HL-60/S4 treated with retinoic acid at 250 ng/mL for 4 days and 3 days (cell line): ENCODE results near the gene MX2.

Experiments
- in situ Hi-C: fragments of 300-500 bp; cut with MboI; formaldehyde crosslinking; loops from 2 replicates; pipeline ENCODE4 v1.7.0; 2022; ENCODE audit warnings: low sequenced_read_pairs

MX2 gene

DNA sequence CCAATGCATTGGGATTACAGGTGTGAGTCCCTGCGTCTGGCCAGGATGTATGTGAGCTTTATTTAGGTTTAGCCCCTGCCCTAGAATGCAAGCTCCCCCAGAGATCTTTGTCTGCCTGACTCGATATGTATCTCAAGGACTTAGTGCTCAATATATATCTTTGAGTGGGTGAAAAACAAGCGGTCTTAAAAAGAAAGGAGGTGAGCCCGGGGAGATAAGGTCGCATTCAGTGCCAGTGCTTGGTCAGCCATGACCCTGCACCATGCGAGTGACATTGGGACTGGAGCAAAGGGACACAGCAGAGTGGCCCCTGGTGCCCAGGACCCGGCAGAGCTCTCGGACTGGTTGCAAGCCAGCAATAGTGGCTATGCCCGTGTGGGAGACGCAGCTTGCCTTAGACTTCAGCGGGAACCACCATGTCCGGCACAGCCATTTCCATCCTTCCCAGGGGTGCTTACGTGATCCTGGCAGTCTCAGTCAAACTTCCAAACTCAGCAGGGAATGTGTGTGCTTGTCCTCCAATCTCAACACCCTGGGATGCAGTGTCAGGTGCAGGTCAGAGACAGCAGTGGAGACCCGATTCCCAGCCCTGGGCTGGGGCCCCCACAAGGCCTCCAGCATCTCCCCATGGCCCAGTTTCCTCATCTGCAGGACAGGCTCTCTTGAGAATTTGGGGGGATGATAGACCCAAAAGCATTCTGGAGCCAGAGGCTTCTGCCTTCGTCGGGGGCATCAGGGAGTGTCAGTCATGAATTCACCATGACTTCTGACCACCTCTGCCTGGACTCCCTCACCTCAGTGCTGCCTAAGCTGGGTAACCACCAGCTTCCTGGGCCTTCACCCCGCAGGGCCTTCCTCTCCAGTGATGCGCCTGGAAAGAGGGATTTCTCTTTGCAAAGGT lies 1.8 kb downstream of the MX2 start:
- in situ Hi-C loops: no loop called here

GRCh38 chr21:41364308-41364707 lies 2.5 kb downstream of the MX2 start:
- in situ Hi-C loops: no loop called here

GRCh38 chr21:41365377-41366107 lies 3.7 kb downstream of the MX2 start:
- in situ Hi-C loops: no loop called here

DNA sequence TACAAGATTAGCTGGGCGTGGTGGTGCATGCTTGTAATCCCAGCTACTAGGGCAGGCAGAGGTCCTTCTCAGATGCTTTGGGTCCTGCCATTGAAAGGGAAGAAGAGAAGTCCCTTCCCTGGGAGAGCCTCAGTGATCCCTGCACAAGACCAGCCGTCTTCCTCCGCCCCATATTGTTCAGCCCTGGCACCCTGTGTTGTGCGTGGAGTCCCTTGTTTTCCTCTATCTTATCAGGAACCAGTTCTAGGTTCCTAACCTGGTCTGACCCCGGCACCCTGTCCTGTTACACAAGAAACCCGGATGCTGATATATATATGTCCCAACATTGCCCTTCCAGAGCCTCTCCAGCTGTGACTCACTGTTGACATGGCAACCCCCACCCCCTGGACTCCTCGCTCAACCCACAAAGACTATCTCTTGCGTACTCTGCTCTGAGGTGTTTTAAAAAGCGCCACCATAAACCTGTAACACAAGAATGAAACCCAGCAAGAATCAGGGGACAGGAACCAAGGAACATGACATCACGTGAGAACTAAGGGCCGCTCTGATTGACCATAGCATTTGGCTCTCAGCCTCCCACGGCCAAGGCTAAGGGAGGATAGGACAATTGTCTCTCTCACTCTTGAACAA lies 4.8 kb downstream of the MX2 start:
- in situ Hi-C loops: no loop called here

- in situ Hi-C loops: no loop called here
Measured at GRCh38 chr21:41367301-41367944, 5.6 kb downstream of the MX2 start.

GRCh38 chr21:41367945-41368734 lies 6.3 kb downstream of the MX2 start:
- in situ Hi-C loops: no loop called here

- in situ Hi-C loops: no loop called here
Measured at GRCh38 chr21:41368735-41369104, 6.9 kb downstream of the MX2 start.

DNA sequence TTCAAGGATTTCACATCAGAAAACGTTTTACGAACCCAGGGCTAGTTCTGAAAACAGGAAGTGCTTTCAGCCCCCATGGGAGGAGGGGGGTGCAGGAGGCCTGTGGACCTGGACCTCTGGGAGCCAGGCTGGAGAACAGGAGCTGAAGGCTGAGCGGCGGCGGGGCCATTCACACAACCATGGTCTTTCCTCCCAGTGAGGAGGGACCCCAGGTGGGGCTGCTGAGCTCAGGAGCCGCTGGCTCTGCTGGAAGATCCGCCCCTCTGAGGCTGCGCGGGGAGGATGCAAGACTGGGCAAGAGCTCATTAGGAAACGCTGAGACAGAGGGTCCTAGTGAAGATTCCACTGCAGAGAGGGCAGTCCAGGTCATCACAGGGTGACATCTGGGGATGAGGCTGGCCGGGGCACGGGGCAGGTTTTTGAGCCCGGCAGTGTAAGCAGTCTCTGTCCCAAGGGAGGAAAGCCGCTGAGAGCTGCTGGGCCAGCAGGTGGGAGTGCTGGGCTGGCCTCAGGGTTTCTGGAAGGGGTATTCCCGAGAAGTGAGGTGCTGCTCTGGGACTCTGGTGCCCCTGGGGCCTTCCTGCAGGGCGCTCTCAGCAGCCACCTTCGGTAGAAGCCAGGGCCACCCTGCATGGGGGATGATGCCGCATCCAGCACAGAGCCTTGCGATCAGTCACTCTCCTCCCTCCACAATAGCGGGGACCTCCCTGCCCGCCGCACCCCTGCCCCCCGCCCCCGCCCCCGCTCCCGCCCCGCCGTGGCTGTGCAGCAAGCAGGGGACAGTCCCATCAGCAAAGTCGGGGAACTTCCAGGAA lies 7.5 kb downstream of the MX2 start:
- in situ Hi-C loops: no loop called here

DNA sequence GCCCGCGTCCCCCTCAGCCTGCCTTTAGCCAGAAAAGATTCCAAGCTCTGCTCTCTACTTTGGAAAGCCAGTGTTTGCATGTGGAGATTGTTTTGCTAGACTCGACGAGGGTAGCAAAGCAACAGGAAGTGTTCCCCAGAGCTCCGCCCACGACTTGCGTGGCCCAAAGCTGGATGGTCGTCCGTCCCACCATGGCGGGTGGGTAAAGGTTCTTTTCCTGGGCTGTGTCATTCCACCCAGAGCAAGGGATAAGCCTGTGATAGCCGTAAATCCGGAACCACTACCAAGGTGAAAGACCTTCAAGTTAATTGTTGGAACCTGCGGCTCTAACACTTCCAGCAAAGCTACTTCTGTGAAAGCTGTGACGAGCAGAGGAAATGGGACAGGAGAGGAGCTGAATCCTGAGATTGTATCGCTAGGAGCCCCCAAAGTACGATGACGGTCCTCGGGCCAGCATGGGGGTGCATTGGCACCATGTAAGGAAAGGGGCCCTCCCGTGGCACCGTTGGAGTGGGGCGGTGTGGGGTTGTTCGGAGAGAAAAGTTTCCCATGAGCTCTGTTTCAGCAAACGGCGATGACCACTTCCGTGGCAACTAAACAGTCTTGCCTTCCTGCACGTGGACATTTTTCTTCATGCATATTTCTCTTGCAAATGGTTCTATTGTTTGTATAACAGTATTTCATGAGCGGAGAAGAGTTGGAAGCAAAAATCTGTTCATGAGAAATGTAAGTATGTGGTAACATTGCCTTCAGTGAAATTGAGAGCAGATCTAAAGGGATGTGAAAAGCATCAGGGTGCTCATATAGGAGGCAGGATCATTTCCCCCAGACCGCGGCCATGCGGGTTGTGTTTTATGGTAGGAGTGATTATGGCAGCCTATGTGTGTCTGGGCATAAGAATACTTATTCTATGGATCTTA lies 8.4 kb downstream of the MX2 start:
- in situ Hi-C loops: no loop called here

GRCh38 chr21:41370840-41371684 lies 9.2 kb downstream of the MX2 start:
- in situ Hi-C loops: no loop called here

DNA sequence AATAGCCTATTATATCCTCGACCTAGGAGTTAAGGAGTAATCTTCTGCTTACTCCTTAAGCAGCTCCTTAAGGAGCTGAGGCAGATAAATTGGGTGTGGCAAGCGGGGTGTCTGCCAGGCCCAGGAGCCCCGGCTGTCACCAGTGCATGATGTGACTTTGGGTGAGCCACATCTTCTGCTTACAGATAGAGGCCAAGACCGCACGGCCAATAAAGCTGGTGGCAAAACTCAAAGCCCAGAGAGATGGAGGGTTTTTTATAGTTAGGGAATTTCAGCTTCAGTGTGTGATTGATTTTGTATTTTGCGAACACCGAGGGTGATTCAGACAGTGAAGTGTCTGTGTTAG lies 9.8 kb downstream of the MX2 start:
- in situ Hi-C loops: no loop called here

- in situ Hi-C loops: no loop called here
Measured at GRCh38 chr21:41373253-41373652, 11.4 kb downstream of the MX2 start.

GRCh38 chr21:41373763-41374162 lies 11.9 kb downstream of the MX2 start:
- in situ Hi-C loops: no loop called here

DNA sequence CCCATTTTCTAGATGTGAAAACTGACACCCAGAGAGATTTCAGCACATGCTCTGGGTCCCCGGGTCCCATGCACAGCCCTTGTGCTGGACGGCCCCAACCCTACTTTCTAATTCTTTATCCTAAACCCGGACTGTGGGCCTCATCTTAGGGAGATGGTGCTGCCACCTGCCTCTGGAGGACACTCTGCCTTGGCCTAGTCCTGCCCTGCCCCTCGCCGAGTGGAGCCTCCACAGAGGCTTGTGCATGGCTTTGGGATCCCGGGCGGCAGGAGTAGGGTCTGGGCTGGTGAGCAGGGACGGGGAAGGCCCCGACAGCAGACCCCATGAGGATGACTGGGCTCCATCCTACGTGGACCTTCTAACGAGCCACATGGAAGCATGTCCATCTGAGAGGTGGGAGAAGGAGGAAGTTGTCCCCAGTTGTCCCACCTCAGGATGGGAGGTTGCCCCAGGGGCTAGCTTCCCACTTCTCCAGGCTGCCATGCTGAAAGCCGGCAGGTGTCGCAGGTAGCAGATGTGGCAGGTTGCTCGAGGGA lies 12.4 kb downstream of the MX2 start:
- in situ Hi-C loops: no loop called here

- in situ Hi-C loops: no loop called here
Measured at GRCh38 chr21:41374867-41375533, 13.2 kb downstream of the MX2 start.

- in situ Hi-C loops: no loop called here
Measured at GRCh38 chr21:41375875-41376274, 14.0 kb downstream of the MX2 start.

- in situ Hi-C loops: no loop called here
Measured at GRCh38 chr21:41377715-41378114, 15.9 kb downstream of the MX2 start.
